AG04449 (cell line): Measurements from ENCODE around the gene FILIP1L.

Experiments used
- CTCF ChIA-PET: fragments of 350-600 bp; formaldehyde crosslinking; extraction: SDS; loops from one replicate; lab custom pipeline; 2021; ENCODE audit warnings: antibody characterized with exemption; lab: Yijun Ruan, JAX
- POLR2A ChIA-PET: fragments of 400-600, 350-600 bp; formaldehyde crosslinking; extraction: SDS; loops from one replicate; lab custom pipeline; 2020; ENCODE audit warnings: antibody characterized with exemption, inconsistent platforms; lab: Yijun Ruan, JAX
- DNase-seq: peaks from one replicate; pipeline ENCODE4 v3.0.0-alpha.2; 2010; ENCODE audit warnings: low read depth, low spot score
- H3K4me3 ChIP-seq: 2 replicates; pipeline ENCODE4 v1.5.1; 2011; ENCODE audit warnings: low read depth, mild to moderate bottlenecking, control low read depth, low read length
- CTCF ChIP-seq: IDR thresholded peaks from one replicate; pipeline ENCODE4 v1.5.1; 2011; ENCODE audit warnings: mild to moderate bottlenecking, moderate library complexity, low read length, control low read depth, inconsistent platforms; ENCODE audit not compliant: insufficient read depth; ENCODE audit errors: missing control alignments

Gene FILIP1L

GRCh38 chr3:99957151-99957796, 157.0 kb downstream of the FILIP1L start:
- TF ChIP-seq CTCF = no peak
- no peak overlapping the region for H3K4me3 ChIP-seq
- ChIA-PET CTCF (no interaction called here), POLR2A (no interaction called here)
- DNase-seq = no peak

- CTCF ChIA-PET = no interaction called here
- no peak for DNase-seq
- POLR2A ChIA-PET = no interaction called here
- no peak for TF ChIP-seq CTCF
- no peak overlapping the region for H3K4me3 ChIP-seq
Measured at GRCh38 chr3:99955773-99956562, 158.3 kb downstream of the FILIP1L start.

- ChIA-PET CTCF (no interaction called here), POLR2A (no interaction called here)
- no peak for TF ChIP-seq CTCF
- DNase-seq = no peak
- H3K4me3 ChIP-seq = no peak overlapping the region
Measured at GRCh38 chr3:99954914-99955644, 159.2 kb downstream of the FILIP1L start.

- POLR2A ChIA-PET = no interaction called here
- no peak for DNase-seq
- no peak overlapping the region for H3K4me3 ChIP-seq
- no peak for TF ChIP-seq CTCF
- CTCF ChIA-PET = no interaction called here
Measured at GRCh38 chr3:99953596-99953995, 160.7 kb downstream of the FILIP1L start.

GRCh38 chr3:99952306-99952705, 162.0 kb downstream of the FILIP1L start:
- no peak for DNase-seq
- TF ChIP-seq CTCF = no peak
- POLR2A ChIA-PET = interaction anchor here (1.0 to 1.1 kb wide), 2 partner anchors 10 to 20 kb away, joined by 3 read pairs; no protein-coding TSS in a partner anchor

GRCh38 chr3:99951701-99952100, 162.6 kb downstream of the FILIP1L start:
- POLR2A ChIA-PET = interaction anchor here (1.1 kb wide), 1 partner anchor 21 kb away, joined by 3 read pairs; no protein-coding TSS in a partner anchor
- no peak for DNase-seq
- CTCF ChIA-PET = interaction anchor here (0.9 to 1.2 kb wide), 2 partner anchors 9 to 12 kb away, joined by 3 to 4 read pairs; no protein-coding TSS in a partner anchor
- H3K4me3 ChIP-seq = no peak overlapping the region
- TF ChIP-seq CTCF = no peak

More at GRCh38 chr3:99952306-99952705, 162.0 kb downstream of the FILIP1L start:
- CTCF ChIA-PET = interaction anchor here (0.9 to 1.2 kb wide), 2 partner anchors 10 to 13 kb away, joined by 3 to 4 read pairs; no protein-coding TSS in a partner anchor
- H3K4me3 ChIP-seq = no peak overlapping the region
